NCI-H748 treated with DMSO at 0.1 percent for 48 hours (cell line): Measurements from ENCODE around the gene MAGI2.

Experiments used
- DNase-seq: peaks from one replicate; lab custom pipeline; 2025; lab: John Stamatoyannopoulos, UW

Gene MAGI2

GRCh38 chr7:79453558-79454360, at the start of gene MAGI2:
Gene MAGI2, minus strand, starts transcription at chr7:79453667. Its CDS starts 347 bp downstream, at chr7:79453320.
- DNase-seq = peak; percentile 53

GRCh38 chr7:79502151-79502550, 48.7 kb upstream of the MAGI2 start:
- no peak for DNase-seq

GRCh38 chr7:79500759-79501158, 47.3 kb upstream of the MAGI2 start:
- DNase-seq = no peak

GRCh38 chr7:79497728-79498127, 44.3 kb upstream of the MAGI2 start:
- no peak for DNase-seq

GRCh38 chr7:79495544-79496272, 42.2 kb upstream of the MAGI2 start:
- DNase-seq = no peak

GRCh38 chr7:79494046-79494445, 40.6 kb upstream of the MAGI2 start:
- DNase-seq = no peak

- DNase-seq = peak; percentile 65
These were observed 35.9 kb upstream of the MAGI2 start for GRCh38 chr7:79489371-79489770.

- no peak for DNase-seq
These were observed 24.9 kb upstream of the MAGI2 start for GRCh38 chr7:79478386-79478785.

- DNase-seq = no peak
These were observed 22.0 kb upstream of the MAGI2 start for GRCh38 chr7:79475455-79475854.

- DNase-seq = no peak
These were observed 18.2 kb upstream of the MAGI2 start for GRCh38 chr7:79471699-79472098.

- DNase-seq = no peak
These were observed 17.8 kb upstream of the MAGI2 start for GRCh38 chr7:79471283-79471682.

GRCh38 chr7:79465551-79465950, 12.1 kb upstream of the MAGI2 start:
- no peak for DNase-seq

- no peak for DNase-seq
These were observed 10.6 kb upstream of the MAGI2 start for GRCh38 chr7:79464051-79464450.

- no peak for DNase-seq
These were observed 8.9 kb upstream of the MAGI2 start for GRCh38 chr7:79462390-79462789.

- DNase-seq = no peak
These were observed 8.2 kb upstream of the MAGI2 start for GRCh38 chr7:79461660-79462059.

GRCh38 chr7:79459381-79459780, 5.9 kb upstream of the MAGI2 start:
- no peak for DNase-seq

GRCh38 chr7:79458796-79459195, 5.3 kb upstream of the MAGI2 start:
- DNase-seq = no peak

GRCh38 chr7:79455173-79455790, 1.8 kb upstream of the MAGI2 start:
- DNase-seq = no peak

GRCh38 chr7:79454361-79454960, 994 bp upstream of the MAGI2 start:
- no peak for DNase-seq

- DNase-seq = no peak
These were observed 255 bp downstream of the MAGI2 start for GRCh38 chr7:79453266-79453557.

GRCh38 chr7:79452495-79453265, 787 bp downstream of the MAGI2 start:
- DNase-seq = no peak

- DNase-seq = peak; percentile 63
These were observed 1.4 kb downstream of the MAGI2 start for GRCh38 chr7:79452032-79452494.
